NCI-H1105 (cell line): ENCODE results near the gene RHOJ.
"Not testable (repeated sequence)": the region's sequence is repeated elsewhere in the genome, so short reads cannot be mapped to it uniquely, and the experiment has no call there.

ENCODE experiments used
- DNase-seq: peaks from one replicate; lab custom pipeline; 2025; lab: John Stamatoyannopoulos, UW

RHOJ gene

GRCh38 chr14:63268771-63269170 is 64.5 kb downstream of the RHOJ start:
- DNase-seq = no peak

- no peak for DNase-seq
Measured at GRCh38 chr14:63269561-63270225, 65.5 kb downstream of the RHOJ start.

GRCh38 chr14:63273129-63273528 is 68.9 kb downstream of the RHOJ start:
- DNase-seq = no peak

- DNase-seq = no peak
Measured at GRCh38 chr14:63273717-63274655, 69.7 kb downstream of the RHOJ start.

GRCh38 chr14:63275611-63276010 is 71.4 kb downstream of the RHOJ start:
- peak; percentile 99 for DNase-seq

- peak; percentile 99 for DNase-seq
Measured at GRCh38 chr14:63276016-63276415, 71.8 kb downstream of the RHOJ start.

- DNase-seq = peak; percentile 68
Measured at GRCh38 chr14:63276492-63277342, 72.5 kb downstream of the RHOJ start.

- peak; percentile 79 for DNase-seq
Measured at GRCh38 chr14:63277591-63278183, 73.4 kb downstream of the RHOJ start.

- DNase-seq = not testable (repeated sequence)
Measured at GRCh38 chr14:63279933-63280332, 75.7 kb downstream of the RHOJ start.

- DNase-seq = no peak
Measured at GRCh38 chr14:63282997-63283883, 79.0 kb downstream of the RHOJ start.

- DNase-seq = no peak
Measured at GRCh38 chr14:63283884-63284248, 79.6 kb downstream of the RHOJ start.

GRCh38 chr14:63286071-63286470 is 81.8 kb downstream of the RHOJ start:
- peak; percentile 71 for DNase-seq

- no peak for DNase-seq
Measured at GRCh38 chr14:63287666-63288483, 83.6 kb downstream of the RHOJ start.

GRCh38 chr14:63288853-63289252 is 84.6 kb downstream of the RHOJ start:
- no peak for DNase-seq

GRCh38 chr14:63290741-63291430 is 86.6 kb downstream of the RHOJ start:
- DNase-seq = no peak

- DNase-seq = no peak
Measured at GRCh38 chr14:63292805-63293204, 88.6 kb downstream of the RHOJ start.

- DNase-seq = no peak
Measured at GRCh38 chr14:63295231-63295685, 91.0 kb downstream of the RHOJ start.

- DNase-seq = no peak
Measured at GRCh38 chr14:63296060-63296563, 91.9 kb downstream of the RHOJ start.
